NCI-H748 (cell line): Measurements from ENCODE around the gene BTBD16.

Experiments used
- DNase-seq: peaks from one replicate; lab custom pipeline; 2025; ENCODE audit not compliant: unreplicated experiment; lab: John Stamatoyannopoulos, UW

Gene BTBD16

GRCh38 chr10:122246830-122247520 lies 24.1 kb upstream of the BTBD16 start:
- DNase-seq, result no peak

GRCh38 chr10:122248356-122249302 lies 22.5 kb upstream of the BTBD16 start:
- no peak for DNase-seq

GRCh38 chr10:122249303-122249850 lies 21.7 kb upstream of the BTBD16 start:
- DNase-seq, result no peak

- no peak for DNase-seq
These were observed 20.9 kb upstream of the BTBD16 start for GRCh38 chr10:122249991-122250750.

DNA sequence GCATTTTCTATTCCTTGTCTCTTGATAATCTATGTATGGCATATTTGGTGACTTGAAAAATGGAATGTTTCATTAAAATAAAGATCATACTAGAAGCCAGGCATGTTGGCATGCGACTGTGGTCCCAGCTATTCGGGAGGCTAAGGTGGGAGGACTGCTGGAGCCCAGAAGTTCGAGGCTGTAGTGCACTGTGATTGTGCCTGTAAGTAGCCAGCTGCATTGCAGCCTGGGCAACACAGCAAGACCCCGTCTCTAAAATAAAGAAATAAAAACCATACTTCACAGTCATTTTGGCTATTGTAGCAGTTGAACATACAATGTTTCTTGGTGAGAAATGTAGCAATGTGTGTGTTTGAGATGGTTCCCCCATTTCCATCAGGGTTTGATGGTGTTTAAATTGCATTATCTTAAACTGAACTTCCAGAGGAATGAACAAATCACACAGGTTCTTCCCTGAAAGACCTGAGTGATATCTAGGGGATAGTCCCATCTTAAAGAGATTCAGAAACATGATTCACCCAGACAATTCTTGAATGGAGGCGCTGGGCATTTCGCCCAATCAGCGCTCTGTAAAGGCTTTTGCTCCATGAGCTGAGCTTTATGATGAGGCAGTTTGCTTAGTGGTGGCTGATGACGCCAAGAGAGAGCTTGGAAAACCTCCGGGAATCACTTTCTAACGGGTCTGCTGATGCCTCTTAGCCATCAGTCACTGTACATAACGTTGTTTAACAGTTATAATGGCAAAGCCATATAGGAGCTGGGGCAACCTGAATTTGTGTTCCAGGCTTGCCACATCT lies 19.4 kb upstream of the BTBD16 start:
- DNase-seq, result no peak

GRCh38 chr10:122252805-122253204 lies 18.3 kb upstream of the BTBD16 start:
- DNase-seq, result no peak

- no peak for DNase-seq
These were observed 17.5 kb upstream of the BTBD16 start for GRCh38 chr10:122253605-122254004.

DNA sequence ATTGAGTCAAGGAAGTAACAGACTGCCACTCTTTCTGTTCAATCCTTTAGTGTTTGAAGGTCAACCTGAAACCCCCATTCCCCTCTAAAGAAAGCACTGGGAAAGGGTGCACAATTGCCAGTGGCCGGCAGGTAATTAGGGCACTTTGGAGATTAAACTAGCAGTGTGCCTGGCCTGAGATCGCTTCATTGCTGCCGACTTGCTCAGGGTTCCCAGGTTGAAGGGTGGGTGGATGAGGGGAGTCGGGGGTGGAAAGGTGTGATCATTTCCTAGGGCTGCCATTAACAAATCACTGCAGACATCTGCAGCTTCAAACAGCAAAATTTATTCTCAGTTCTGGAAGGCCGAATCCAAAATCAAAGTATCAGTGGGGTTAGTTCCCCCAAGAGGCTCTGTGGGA lies 16.3 kb upstream of the BTBD16 start:
- no peak for DNase-seq

GRCh38 chr10:122255509-122256301 lies 15.4 kb upstream of the BTBD16 start:
- no peak for DNase-seq

- no peak for DNase-seq
These were observed 14.1 kb upstream of the BTBD16 start for GRCh38 chr10:122257041-122257440.

- no peak for DNase-seq
These were observed 12.7 kb upstream of the BTBD16 start for GRCh38 chr10:122258136-122259074.

GRCh38 chr10:122259075-122259466 lies 12.0 kb upstream of the BTBD16 start:
- no peak for DNase-seq

- DNase-seq, result no peak
These were observed 9.5 kb upstream of the BTBD16 start for GRCh38 chr10:122261584-122261983.

DNA sequence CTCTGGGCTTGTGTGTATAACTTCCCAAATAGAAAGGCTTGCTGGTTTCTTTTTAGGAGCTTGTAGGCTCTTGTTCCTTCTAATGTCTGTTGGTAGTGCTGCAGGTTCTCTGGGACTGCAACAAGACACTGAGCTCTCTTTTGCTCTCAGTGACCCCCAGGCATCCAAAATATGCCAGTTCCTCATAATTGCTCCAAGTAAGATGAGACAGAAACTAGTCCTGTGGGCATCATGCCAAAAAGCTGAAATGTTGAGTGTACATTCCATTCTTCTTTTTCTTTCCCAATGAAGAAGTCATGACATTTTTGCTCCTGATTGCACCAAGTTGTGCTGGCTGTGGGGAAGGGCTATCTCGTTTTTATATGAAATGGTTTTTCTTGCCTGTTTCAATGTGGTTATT lies 7.1 kb upstream of the BTBD16 start:
- DNase-seq, result no peak

GRCh38 chr10:122264436-122264835 lies 6.7 kb upstream of the BTBD16 start:
- no peak for DNase-seq

DNA sequence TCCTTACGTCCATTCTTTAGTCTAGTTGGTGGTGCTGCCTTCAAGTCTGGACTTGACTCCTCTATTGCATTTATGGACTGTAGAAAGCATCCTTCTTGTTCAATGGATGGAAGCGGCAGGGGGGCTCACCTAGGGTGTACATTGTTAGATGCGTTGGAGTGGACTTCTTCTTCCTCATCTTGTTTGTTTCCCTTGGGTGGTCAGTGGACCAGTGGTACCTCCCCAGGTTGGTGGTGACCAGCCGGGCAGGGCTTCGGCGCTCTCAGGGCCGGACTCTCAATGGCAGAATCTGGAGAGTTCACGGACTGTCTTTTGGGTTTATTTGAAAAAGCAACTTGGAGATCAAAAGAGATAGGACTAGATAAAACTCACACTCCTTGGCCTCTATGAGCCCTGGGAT lies 6.2 kb upstream of the BTBD16 start:
- DNase-seq, result no peak

GRCh38 chr10:122265896-122266295 lies 5.2 kb upstream of the BTBD16 start:
- no peak for DNase-seq
